GM18951 (cell line): ENCODE results near the gene MYBPHL.

ENCODE experiments used
- POLR2A ChIP-seq: IDR thresholded peaks from 4 replicates; pipeline ENCODE4 v1.6.1; 2011; ENCODE audit warnings: mild to moderate bottlenecking; ENCODE audit not compliant: insufficient read length, insufficient read depth; ENCODE audit errors: extremely low read depth
- in situ Hi-C: fragments of 300-500 bp; cut with MboI; formaldehyde crosslinking; loops from one replicate; pipeline ENCODE4 v1.12.0; 2022; ENCODE audit warnings: low sequenced_read_pairs, mixed read lengths, inconsistent platforms; ENCODE audit not compliant: unreplicated experiment

The MYBPHL gene

GRCh38 chr1:109261578-109261977, 45.2 kb downstream of the MYBPHL start:
- in situ Hi-C loops: loop anchor here (10.0 kb wide), 1 partner anchor 273 kb away; the partner anchor contains the start of gene GPR61
- TF ChIP-seq POLR2A: no peak

GRCh38 chr1:109261006-109261405, 45.8 kb downstream of the MYBPHL start:
- TF ChIP-seq POLR2A: no peak
- in situ Hi-C loops: loop anchor here (10.0 kb wide), 1 partner anchor 274 kb away; the partner anchor contains the start of gene GPR61

GRCh38 chr1:109259674-109260557, 46.9 kb downstream of the MYBPHL start:
- in situ Hi-C loops: loop anchor here (10.0 kb wide), 1 partner anchor 275 kb away; the partner anchor contains the start of gene GPR61
- TF ChIP-seq POLR2A: no peak

GRCh38 chr1:109258481-109259466, 48.0 kb downstream of the MYBPHL start:
- no peak for TF ChIP-seq POLR2A
- in situ Hi-C loops: no loop called here

- no peak for TF ChIP-seq POLR2A
- in situ Hi-C loops: no loop called here
Observed at GRCh38 chr1:109257682-109258421, 49.0 kb downstream of the MYBPHL start.

GRCh38 chr1:109256971-109257681, 49.7 kb downstream of the MYBPHL start:
- no peak for TF ChIP-seq POLR2A
- in situ Hi-C loops: no loop called here

GRCh38 chr1:109256085-109256484, 50.7 kb downstream of the MYBPHL start:
- in situ Hi-C loops: no loop called here
- no peak for TF ChIP-seq POLR2A

GRCh38 chr1:109255678-109256077, 51.1 kb downstream of the MYBPHL start:
- TF ChIP-seq POLR2A: no peak
- in situ Hi-C loops: no loop called here

- in situ Hi-C loops: no loop called here
- no peak for TF ChIP-seq POLR2A
Observed at GRCh38 chr1:109255097-109255651, 51.6 kb downstream of the MYBPHL start.

- TF ChIP-seq POLR2A: no peak
- in situ Hi-C loops: no loop called here
Observed at GRCh38 chr1:109254621-109255096, 52.2 kb downstream of the MYBPHL start.

- in situ Hi-C loops: no loop called here
- no peak for TF ChIP-seq POLR2A
Observed at GRCh38 chr1:109253803-109254620, 52.8 kb downstream of the MYBPHL start.
